Calu3 (cell line): ENCODE measurements around the gene CDC27. TPM values are rescaled to one million over a fixed set of nuclear protein-coding genes. Genes with fewer than 3 reads are reported as not detected.

Experiments
- BruUV-seq: library from RNA; stranded (reverse); fragments of 400-500 nt; replicated peaks from 2 replicates; lab custom pipeline; 2021; lab: Mats Ljungman, UMichigan
- CTCF ChIA-PET: fragments of 300-600 bp; sonication (Branson Sonifier 250); formaldehyde crosslinking; loops from one replicate; lab custom pipeline; 2022; ENCODE audit warnings: antibody characterized with exemption; lab: Charles Lee
- DNase-seq: peaks from one replicate; pipeline ENCODE4 v3.0.0; 2022
- H3K27ac Mint-ChIP-seq: one replicate; pipeline ENCODE4 v1.8.0; 2022; ENCODE audit warnings: mixed read lengths; ENCODE audit not compliant: unreplicated experiment
- H3K27me3 Mint-ChIP-seq: one replicate; pipeline ENCODE4 v1.8.0; 2022; ENCODE audit warnings: mixed read lengths; ENCODE audit not compliant: unreplicated experiment
- H3K36me3 Mint-ChIP-seq: one replicate; pipeline ENCODE4 v1.8.0; 2022; ENCODE audit warnings: mild to moderate bottlenecking, moderate library complexity, mixed read lengths; ENCODE audit not compliant: insufficient read depth, unreplicated experiment
- H3K4me1 Mint-ChIP-seq: one replicate; pipeline ENCODE4 v1.8.0; 2022; ENCODE audit warnings: mild to moderate bottlenecking, low read depth, mixed read lengths; ENCODE audit not compliant: unreplicated experiment
- H3K4me3 Mint-ChIP-seq: one replicate; pipeline ENCODE4 v1.8.0; 2022; ENCODE audit warnings: mild to moderate bottlenecking, low read depth, moderate library complexity, mixed read lengths; ENCODE audit not compliant: unreplicated experiment
- H3K9me3 Mint-ChIP-seq: one replicate; pipeline ENCODE4 v1.8.0; 2022; ENCODE audit warnings: low read depth, mixed read lengths; ENCODE audit not compliant: unreplicated experiment
- CTCF ChIP-seq: fragments of 200-600 bp; IDR thresholded peaks from one replicate; pipeline ENCODE4 v1.8.0; 2022; ENCODE audit warnings: antibody characterized with exemption; ENCODE audit not compliant: unreplicated experiment
- intact Hi-C: fragments of 100-400 bp; cut with micrococcal nuclease; formaldehyde crosslinking; loops from one replicate; pipeline ENCODE4 v1.10.0; 2022; ENCODE audit not compliant: unreplicated experiment
- total RNA-seq: library from RNA; stranded (reverse); gene quantifications from 2 replicates; pipeline ENCODE4 v1.2.3, GENCODE V29; 2022

CDC27 gene
- total RNA-seq, 1 experiment from 2014 or later, result 132 TPM

GRCh38 chr17:47199627-47200324 lies 10.7 kb upstream of the CDC27 start:
- intact Hi-C loops, result no loop called here
- H3K36me3 Mint-ChIP-seq, result no peaks in the 10 kb centered on the region
- no peaks in the 10 kb centered on the region for H3K27me3 Mint-ChIP-seq
- peaks cover 5% of the 10 kb centered on the region for H3K9me3 Mint-ChIP-seq
- no peak for TF ChIP-seq CTCF
- CTCF ChIA-PET, result interaction anchor here (0.7 kb wide), 1 partner anchor 80 kb away, joined by 4 read pairs; no protein-coding TSS in a partner anchor
- H3K4me1 Mint-ChIP-seq, result peaks cover 11% of the 10 kb centered on the region
- no peak overlapping the region for H3K4me3 Mint-ChIP-seq
- no peak overlapping the region for H3K27ac Mint-ChIP-seq
- no peak for DNase-seq
- no TSS peak for BruUV-seq

- DNase-seq, result no peak
- no peaks in the 10 kb centered on the region for H3K27me3 Mint-ChIP-seq
- no TSS peak for BruUV-seq
- CTCF ChIA-PET, result interaction anchor here (0.6 to 1.8 kb wide), 2 partner anchors 9 to 1000 kb away, joined by 4 read pairs; no protein-coding TSS in a partner anchor
- peaks cover 3% of the 10 kb centered on the region for H3K9me3 Mint-ChIP-seq
- H3K27ac Mint-ChIP-seq, result no peak overlapping the region
- intact Hi-C loops, result no loop called here
- no peaks in the 10 kb centered on the region for H3K4me1 Mint-ChIP-seq
- no peak for TF ChIP-seq CTCF
- no peaks in the 10 kb centered on the region for H3K36me3 Mint-ChIP-seq
- no peak overlapping the region for H3K4me3 Mint-ChIP-seq
Observed at GRCh38 chr17:47197821-47198220, 8.7 kb upstream of the CDC27 start.

GRCh38 chr17:47193931-47194511 lies 4.9 kb upstream of the CDC27 start:
- Mint-ChIP-seq H3K27ac (no peak overlapping the region), H3K4me3 (no peak overlapping the region), H3K27me3 (no peaks in the 10 kb centered on the region), H3K9me3 (peaks cover 3% of the 10 kb centered on the region), H3K4me1 (peaks cover 11% of the 10 kb centered on the region), H3K36me3 (peaks cover 8% of the 10 kb centered on the region)
- no TSS peak for BruUV-seq
- no peak for TF ChIP-seq CTCF
- intact Hi-C loops, result no loop called here
- no peak for DNase-seq
- CTCF ChIA-PET, result no interaction called here

GRCh38 chr17:47192554-47192953 lies 3.5 kb upstream of the CDC27 start:
- H3K4me3 Mint-ChIP-seq, result no peak overlapping the region
- CTCF ChIA-PET, result no interaction called here
- peaks cover 17% of the 10 kb centered on the region for H3K36me3 Mint-ChIP-seq
- no TSS peak for BruUV-seq
- no peak overlapping the region for H3K27ac Mint-ChIP-seq
- no peak for TF ChIP-seq CTCF
- no peak for DNase-seq
- intact Hi-C loops, result no loop called here
- H3K27me3 Mint-ChIP-seq, result no peaks in the 10 kb centered on the region
- H3K9me3 Mint-ChIP-seq, result peaks cover 3% of the 10 kb centered on the region
- H3K4me1 Mint-ChIP-seq, result peaks cover 11% of the 10 kb centered on the region
